Muscle of back (tissue), 11 donors: Measurements from ENCODE around the gene ENDOD1. TPM values are rescaled to one million over a fixed set of nuclear protein-coding genes. Genes with fewer than 3 reads are reported as not detected.

ENCODE experiments used
- DNase-seq, 3 donors: peaks; one replicate each; pipeline versions ENCODE4 v3.0.0 to v3.0.0-alpha.2; 2013
- polyA plus RNA-seq, 10 donors: library from polyadenylated mRNA; unstranded; fragments of 120-200 nt; gene quantifications; one replicate each; pipeline ENCODE4 v1.2.1, GENCODE V29; 2013; ENCODE audit not compliant: insufficient read length in 10 of 10

The ENDOD1 gene
- polyA plus RNA-seq, 10 donors: 53.1 to 89.3 (median 63.0) TPM

- DNase-seq: peak in 1 of 3 donors; percentile 28
Observed at GRCh38 chr11:95138448-95138847, 48.8 kb downstream of the ENDOD1 start.

GRCh38 chr11:95140397-95141033, 50.9 kb downstream of the ENDOD1 start:
- DNase-seq: no peak

- DNase-seq: no peak
Observed at GRCh38 chr11:95142431-95142830, 52.8 kb downstream of the ENDOD1 start.

GRCh38 chr11:95143106-95143681, 53.5 kb downstream of the ENDOD1 start:
- no peak for DNase-seq

GRCh38 chr11:95144313-95145235, 54.9 kb downstream of the ENDOD1 start:
- DNase-seq: no peak

- DNase-seq: no peak
Observed at GRCh38 chr11:95145430-95146060, 55.9 kb downstream of the ENDOD1 start.

GRCh38 chr11:95147364-95147905, 57.8 kb downstream of the ENDOD1 start:
- DNase-seq: peak; percentile 53 to 87 (median 78)

GRCh38 chr11:95148406-95148805, 58.8 kb downstream of the ENDOD1 start:
- DNase-seq: peak in 1 of 3 donors; percentile 25

GRCh38 chr11:95148938-95149337, 59.3 kb downstream of the ENDOD1 start:
- DNase-seq: no peak

GRCh38 chr11:95149651-95150364, 60.2 kb downstream of the ENDOD1 start:
- DNase-seq: peak in 1 of 3 donors; percentile 45

GRCh38 chr11:95150956-95151684, 61.5 kb downstream of the ENDOD1 start:
- peak; percentile 93 to 97 (median 94) for DNase-seq

- DNase-seq: no peak
Observed at GRCh38 chr11:95152876-95153856, 63.5 kb downstream of the ENDOD1 start.

GRCh38 chr11:95153857-95154246, 64.2 kb downstream of the ENDOD1 start:
- no peak for DNase-seq

- DNase-seq: peak; percentile 43 to 65 (median 46)
Observed at GRCh38 chr11:95154514-95154913, 64.9 kb downstream of the ENDOD1 start.

- DNase-seq: no peak
Observed at GRCh38 chr11:95155385-95155784, 65.7 kb downstream of the ENDOD1 start.

GRCh38 chr11:95156133-95156721, 66.6 kb downstream of the ENDOD1 start:
- DNase-seq: peak in 1 of 3 donors; percentile 22

GRCh38 chr11:95156916-95157541, 67.4 kb downstream of the ENDOD1 start:
- DNase-seq: peak in 2 of 3 donors; percentile 77 to 86

- no peak for DNase-seq
Observed at GRCh38 chr11:95157824-95158223, 68.2 kb downstream of the ENDOD1 start.
